NOMO-1 treated with dmso at 0.1 percent for 144 hours (cell line): ENCODE results near the gene NAT14.
"Not testable (repeated sequence)": the region's sequence is repeated elsewhere in the genome, so short reads cannot be mapped to it uniquely, and the experiment has no call there.

ENCODE experiments used
- DNase-seq: peaks from one replicate; lab custom pipeline; 2025; ENCODE audit not compliant: unreplicated experiment; lab: John Stamatoyannopoulos, UW

Gene NAT14

GRCh38 chr19:55485439-55486011, 537 bp downstream of the NAT14 start:
- no peak for DNase-seq

GRCh38 chr19:55486043-55486970, 1.3 kb downstream of the NAT14 start:
- no peak for DNase-seq

- DNase-seq = no peak
Observed at GRCh38 chr19:55486971-55487923, 2.3 kb downstream of the NAT14 start.

- DNase-seq = no peak
Observed at GRCh38 chr19:55487924-55488687, 3.1 kb downstream of the NAT14 start, which contains the start of gene SSC5D. Gene SSC5D, plus strand, starts transcription at chr19:55488436. Its CDS starts 154 bp downstream, at chr19:55488590.

GRCh38 chr19:55488986-55489710, 4.2 kb downstream of the NAT14 start:
- no peak for DNase-seq

- no peak for DNase-seq
Observed at GRCh38 chr19:55489711-55490477, 4.9 kb downstream of the NAT14 start.

GRCh38 chr19:55490478-55491432, 5.8 kb downstream of the NAT14 start:
- DNase-seq = no peak

- DNase-seq = no peak
Observed at GRCh38 chr19:55491546-55492360, 6.8 kb downstream of the NAT14 start.

GRCh38 chr19:55492362-55492944, 7.5 kb downstream of the NAT14 start:
- DNase-seq = no peak

GRCh38 chr19:55493052-55493644, 8.2 kb downstream of the NAT14 start:
- DNase-seq = no peak

- no peak for DNase-seq
Observed at GRCh38 chr19:55493645-55494171, 8.7 kb downstream of the NAT14 start.

- no peak for DNase-seq
Observed at GRCh38 chr19:55494172-55494761, 9.3 kb downstream of the NAT14 start.

GRCh38 chr19:55495646-55496349, 10.8 kb downstream of the NAT14 start:
- DNase-seq = no peak

GRCh38 chr19:55496820-55497219, 11.8 kb downstream of the NAT14 start:
- DNase-seq = not testable (repeated sequence)

- no peak for DNase-seq
Observed at GRCh38 chr19:55497763-55498162, 12.8 kb downstream of the NAT14 start.
